Measurements from ENCODE around the gene MAEA.

GRCh38 chr4:1249148-1249730 lies 40.5 kb upstream of the MAEA start:
- TF ChIP-seq CTCF (conservative IDR thresholded peaks at IDR 0.05; ENCODE audit: low read depth in 2 of 2): no peak
- no peak for TF ChIP-seq EZH2 (IDR thresholded peaks at IDR 0.05; ENCODE audit: low read depth, unreplicated experiment)
- TF ChIP-seq ZNF462 (CRISPR knock-in tag; IDR thresholded peaks at IDR 0.05): no peak
